NCI-H187 treated with DMSO at 0.1 percent for 48 hours (cell line): ENCODE data around the gene TNFRSF19.

Experiments
- DNase-seq: peaks from one replicate; lab custom pipeline; 2025; lab: John Stamatoyannopoulos, UW

Gene TNFRSF19

DNA sequence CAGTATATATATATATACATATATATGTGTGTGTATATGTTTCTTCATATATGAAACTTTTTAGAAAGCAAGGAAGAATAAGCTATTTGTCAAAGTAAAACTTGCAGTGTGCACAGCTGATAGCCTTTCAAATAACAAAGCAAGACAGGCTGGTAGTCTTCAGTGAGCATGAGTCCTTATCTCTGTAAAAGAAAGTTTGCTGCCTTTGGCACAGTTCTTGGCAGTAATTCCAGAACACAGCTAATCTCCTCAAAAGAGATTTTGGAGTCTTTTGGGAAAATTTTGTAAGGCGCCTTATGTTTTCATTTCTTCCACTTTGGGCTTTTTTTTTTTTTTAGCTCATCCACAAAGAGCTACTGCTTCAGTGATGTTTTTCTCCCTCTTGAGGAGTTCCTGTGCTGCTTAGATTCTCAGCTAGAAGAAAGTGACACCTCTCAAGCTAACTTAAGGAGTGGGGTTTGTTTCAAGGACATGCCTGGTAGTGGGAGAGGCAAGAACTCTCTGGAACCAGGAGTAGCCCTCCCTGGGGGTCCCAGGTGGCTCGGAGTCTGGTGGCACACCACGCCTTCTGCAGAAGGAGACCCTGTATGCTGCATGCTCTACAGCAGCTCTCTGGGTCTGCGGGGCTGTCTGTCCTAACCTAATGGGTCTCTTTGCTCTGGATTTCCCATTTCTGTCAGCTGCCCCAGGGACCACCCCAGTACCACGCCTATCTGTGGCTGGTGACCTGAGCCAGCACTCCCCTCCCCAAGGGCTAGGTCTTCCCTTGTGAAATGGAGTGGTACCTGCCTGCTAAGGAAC, 58.8 kb downstream of the TNFRSF19 start:
- no peak for DNase-seq

DNA sequence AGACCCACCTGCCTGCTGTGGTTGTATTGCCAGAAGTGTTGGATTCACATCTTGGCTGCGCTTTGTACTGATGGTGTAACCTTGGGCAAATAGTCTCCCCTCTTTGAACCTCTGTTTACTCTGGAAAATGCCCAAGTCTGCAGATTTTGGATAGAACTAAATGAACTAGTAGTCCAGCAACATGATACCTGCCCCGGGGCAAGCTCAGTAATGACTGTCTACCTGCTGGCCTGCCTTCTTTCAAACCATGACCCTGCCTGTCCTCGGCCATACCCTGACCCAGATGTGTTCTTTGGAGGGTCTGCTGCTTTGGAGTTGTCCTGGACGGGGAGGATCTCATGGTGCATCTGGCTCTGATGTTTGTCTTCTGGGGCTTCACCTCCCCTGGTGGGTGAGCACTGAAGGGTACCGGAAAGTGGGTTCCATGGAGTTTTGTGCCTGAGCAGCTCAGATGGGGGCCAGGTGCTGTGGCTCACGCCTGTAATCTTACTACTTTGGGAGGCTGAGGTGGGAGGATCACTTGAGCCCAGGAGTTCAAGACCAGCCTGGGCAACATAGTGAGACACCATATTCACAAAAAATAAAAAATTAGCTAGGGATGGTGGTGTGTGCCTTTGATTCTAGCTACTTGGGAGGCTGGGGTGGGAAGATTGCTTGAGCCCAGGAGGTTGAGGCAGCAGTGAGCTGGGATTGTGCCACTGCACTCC, 59.5 kb downstream of the TNFRSF19 start:
- no peak for DNase-seq

DNA sequence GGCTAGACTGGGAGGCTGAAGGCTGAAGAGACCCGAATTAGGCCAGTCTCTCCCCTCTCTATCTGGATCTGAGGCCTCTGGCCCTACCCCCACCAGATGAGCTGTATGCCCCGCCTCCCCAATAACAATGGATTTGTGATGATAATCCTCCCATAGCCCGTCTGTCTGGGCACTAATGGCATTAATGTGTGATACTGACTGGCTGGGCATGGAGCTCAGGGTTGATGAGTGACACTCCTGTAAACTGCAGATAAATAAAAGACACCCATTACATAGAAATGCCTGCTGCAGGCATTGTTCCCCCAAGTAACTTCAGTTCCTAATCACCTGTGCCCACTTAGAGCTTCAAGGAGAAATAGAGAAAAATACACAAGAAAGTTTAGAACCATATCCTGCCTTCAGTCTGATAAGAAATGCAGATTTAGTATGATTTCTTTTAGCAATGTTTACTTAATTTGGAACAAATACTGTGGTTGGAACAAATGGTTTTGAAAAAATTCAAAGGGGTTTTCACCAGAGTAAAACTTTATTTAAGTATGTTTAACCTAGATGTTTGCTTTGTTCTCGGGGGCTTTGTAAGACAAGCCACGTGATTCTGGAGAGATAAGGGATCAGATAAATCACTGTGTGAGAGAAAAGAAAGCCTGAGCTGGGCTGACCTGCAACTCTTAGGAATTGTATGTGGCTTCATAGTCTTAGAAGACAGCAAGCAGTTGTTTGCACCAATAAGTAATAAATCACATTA, 60.3 kb downstream of the TNFRSF19 start:
- no peak for DNase-seq

DNA sequence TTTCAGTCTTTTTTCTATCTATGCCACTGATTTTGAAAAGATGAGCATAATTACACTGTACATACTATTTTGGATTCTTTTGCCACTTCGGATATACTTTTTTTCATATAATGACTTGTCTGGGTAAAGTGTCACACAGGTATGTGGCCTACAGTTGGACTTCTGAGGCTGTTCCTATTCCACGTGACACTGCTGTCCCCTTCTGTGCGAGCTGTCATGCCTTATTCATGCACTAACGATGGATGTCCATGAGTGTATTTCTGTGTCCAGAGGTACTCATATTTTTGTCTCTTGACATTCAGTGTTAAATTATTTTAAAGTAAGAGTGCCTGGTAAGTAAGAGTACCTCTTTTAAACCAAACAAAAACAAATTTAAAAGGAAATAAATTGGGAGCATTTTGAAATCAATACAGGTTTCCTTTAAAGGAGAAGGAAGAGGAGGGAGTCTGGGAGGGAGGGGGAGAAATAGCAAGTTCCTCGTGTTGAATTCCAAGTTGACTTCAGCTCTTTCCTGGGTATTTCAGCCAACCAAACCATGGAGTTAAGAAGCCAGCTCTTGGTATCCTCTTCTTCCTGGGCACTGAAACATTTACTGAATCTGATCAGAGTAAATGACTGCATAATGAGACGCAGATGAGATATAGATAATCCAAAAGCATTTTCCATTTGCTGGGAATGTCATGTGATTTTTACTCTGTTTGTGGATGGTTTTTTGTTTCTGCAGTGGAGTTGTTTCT, 61.3 kb downstream of the TNFRSF19 start:
- DNase-seq, result no peak

DNA sequence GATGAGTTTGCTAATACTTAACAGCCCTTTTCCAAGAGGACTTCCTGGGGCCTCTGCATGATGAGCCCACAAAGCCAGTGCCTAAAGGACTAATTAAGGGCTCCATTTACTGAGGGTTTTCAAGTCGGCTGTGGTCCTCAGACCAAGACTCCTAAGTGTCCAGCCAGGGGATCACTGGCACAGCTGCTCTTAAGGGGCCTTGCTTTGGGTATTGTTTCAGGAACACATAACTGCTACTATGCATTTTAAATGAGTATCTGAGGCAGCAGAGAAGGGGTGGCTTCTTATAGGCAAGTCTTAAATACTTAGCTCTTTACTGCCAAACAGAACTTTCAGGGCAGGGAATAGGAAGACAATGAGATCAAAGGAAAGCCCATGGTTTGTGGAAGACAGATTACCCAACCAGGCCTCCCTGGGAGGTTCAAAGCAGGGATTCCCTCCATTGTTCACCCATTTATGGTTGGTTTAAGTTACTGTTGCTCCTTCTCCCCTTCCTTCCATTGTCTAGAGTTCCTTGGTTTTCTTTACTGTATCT, 61.9 kb downstream of the TNFRSF19 start:
- DNase-seq, result no peak

DNA sequence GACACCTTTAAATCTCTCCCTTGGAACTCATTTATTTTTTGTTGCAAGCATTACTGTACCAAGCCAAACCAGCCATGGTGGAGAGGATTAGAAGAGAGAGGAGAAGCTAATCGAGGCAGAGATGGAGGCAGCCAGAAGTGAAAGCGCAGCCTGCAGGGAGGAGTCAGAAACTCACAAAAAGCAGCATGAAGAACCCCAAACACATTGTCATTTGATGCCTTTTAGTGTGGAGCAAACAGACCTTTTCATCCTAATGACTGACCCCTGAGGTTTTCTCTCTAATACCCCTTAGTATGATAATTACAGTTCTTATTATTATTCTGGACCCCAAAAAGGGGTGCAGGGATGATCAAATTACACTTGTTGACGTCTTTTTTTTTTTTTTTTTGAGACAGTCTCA, 62.5 kb downstream of the TNFRSF19 start:
- DNase-seq, result no peak

DNA sequence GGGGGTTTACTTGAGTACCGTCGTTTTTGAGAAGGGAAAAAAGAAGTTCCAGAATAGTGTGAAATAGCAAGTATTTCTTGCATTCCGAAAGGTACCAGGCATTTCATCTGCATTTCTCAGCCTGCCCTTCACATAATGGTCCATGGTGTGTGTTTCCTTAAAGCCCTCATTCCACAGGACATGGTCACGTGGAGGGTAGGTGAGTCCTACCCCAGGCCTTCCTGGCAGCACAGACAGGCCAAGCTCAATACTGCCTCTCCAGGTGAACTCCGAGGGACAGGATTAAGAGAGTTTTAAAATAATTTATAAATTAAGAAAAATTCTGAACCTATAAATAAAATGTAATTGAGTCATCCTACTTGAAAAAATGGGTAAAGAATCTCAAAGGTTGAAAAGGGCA, 64.7 kb downstream of the TNFRSF19 start:
- no peak for DNase-seq

DNA sequence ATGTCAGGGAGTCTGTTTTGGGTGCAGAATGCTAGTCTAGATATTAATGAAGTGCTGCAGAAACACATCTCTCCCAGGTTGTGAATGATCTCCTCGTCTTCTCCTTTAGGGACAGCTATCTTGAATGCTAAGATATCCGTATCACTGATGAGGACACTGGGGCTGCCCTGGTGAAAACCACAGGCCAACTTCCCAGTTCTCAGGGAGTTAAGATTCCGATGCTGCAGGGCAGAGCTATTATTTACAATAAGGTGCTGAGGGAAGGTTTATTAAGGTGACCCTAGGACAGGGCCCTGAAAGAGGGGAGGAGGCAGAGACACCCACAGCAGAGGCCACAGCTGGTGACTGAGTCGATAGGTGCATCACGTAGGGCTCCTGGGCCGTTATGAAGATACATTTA, 66.1 kb downstream of the TNFRSF19 start:
- no peak for DNase-seq

DNA sequence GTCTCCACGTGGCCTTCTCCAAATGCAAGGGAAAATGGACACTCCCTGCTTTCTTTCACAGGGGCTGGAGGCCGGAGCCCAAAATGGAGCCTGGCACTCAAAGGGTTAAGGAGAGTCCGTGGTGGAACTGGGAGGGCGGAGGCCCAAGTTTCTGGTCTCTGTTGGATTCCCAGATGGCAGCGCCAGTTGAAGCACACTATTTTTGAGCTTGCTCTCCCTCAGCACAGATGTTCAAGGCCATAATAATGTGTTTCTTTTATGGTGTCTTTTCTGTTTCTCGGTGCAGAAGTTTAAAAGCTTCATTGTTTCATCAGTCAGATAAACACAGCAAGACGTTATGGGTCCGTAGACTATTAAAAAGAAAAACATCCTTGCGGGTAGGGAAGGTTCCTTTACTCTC, 67.6 kb downstream of the TNFRSF19 start:
- no peak for DNase-seq

DNA sequence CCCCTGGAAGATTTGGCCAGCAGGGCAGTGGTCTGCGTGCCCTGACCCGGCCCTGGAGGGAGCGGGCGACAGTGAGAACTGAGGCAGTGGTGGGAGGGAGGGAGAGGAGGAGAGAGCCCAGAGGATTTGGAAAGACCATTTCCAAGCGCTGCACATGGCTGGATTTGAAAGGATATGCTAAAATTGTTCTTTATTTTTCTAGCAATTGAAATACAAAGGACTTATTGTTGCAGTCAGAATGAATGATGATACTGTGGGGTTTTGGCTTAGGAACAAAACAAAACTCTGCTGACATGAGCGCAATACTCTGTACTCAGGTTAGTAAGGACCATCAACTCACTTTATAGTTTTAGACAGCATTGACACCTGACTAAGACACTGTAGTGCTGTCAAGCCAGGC, 69.5 kb downstream of the TNFRSF19 start:
- no peak for DNase-seq

DNA sequence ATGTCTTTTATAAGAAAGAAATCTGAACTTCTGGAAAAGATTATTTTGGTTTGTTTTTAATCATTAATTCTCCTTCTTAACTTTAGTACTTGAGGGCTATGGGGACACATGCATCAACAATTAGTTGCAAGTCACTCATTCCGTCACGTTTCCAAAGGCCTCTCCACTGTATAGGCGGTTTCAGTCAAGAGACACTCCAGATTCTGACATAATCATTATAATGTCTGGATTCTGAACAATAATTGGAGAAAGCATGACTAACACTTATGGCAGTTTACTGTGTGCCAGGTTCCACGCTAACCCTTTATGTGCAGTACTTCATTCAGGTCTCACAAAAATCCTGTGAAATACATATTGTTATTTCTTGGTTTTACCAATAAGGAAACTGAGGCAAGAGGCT, 71.9 kb downstream of the TNFRSF19 start:
- no peak for DNase-seq

DNA sequence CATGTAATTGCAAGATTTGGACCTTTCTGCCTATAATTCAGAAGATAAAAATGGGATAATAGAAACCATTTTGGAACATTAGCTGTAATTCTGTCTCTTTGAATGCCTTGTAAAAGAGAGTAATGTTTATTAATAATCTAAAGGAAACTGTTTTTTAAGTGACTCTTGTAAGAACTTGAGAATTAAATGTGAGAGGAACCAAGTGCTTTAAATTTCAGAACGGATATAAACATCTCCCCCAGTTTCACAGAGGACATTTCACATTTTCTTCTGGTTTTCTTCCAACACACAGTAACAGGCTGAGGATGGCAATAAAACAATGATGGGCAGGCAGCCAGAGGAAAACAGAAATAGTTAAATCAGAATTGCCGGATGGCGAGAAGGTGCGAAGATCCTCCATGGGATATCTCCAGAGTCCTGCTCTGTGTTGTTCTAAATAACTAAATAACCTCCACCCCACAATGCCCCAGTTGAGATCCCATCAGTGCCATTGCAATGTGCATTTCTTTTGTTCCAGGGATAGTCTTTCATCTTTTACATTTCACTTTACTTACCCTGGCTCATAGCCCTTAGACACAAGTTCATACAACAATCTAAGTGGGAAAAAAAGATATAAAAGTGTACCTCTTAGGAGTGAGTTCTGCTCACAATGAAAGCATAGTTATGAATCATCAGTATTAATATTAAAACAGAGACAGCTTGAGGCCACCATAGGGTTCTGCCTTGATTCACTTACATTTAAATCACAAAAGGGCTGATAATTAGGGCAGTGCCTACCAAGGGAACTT, 73.3 kb downstream of the TNFRSF19 start:
- DNase-seq, result no peak

DNA sequence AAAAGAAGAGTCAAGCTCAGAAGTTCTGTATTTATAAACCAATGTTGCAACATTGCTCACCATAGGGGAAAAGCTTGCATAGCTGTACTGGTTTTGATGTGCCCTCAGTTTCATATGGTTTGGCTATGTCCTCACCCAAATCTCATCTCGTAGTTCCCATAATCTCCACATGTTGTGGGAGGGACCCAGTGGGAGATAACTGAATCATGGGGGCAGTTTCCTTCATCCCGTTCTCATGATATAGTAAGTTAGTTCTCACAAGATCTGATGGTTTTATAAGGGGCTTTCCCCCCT, 73.9 kb downstream of the TNFRSF19 start:
- DNase-seq, result no peak

DNA sequence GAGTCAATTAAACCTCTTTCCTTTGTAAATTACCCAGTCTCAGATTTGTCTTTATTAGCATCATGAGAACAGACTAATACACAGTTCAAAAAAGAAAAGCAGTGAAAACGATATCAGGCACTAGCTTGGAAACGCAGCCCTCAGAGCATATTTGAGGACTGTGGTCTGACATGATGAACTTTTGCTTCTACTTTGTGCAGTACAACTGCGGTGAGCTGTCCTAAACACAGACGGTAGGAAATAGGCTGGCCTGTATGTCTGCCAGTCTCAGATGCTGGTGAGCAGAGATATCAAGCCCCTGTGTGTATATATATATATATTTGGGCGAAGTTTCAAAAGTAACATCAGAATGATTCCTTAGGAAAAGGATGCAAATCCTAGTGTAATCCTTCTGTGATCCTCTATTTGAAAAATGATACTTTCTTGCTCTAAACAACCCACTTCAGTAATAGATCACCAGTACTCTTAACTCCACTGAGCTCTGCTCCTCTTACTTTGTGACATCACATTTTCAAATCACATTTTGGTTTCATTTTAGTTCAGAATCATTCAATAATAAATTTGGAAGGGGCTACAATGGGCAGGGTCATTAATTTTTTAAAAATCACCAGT, 74.4 kb downstream of the TNFRSF19 start:
- DNase-seq, result no peak

DNA sequence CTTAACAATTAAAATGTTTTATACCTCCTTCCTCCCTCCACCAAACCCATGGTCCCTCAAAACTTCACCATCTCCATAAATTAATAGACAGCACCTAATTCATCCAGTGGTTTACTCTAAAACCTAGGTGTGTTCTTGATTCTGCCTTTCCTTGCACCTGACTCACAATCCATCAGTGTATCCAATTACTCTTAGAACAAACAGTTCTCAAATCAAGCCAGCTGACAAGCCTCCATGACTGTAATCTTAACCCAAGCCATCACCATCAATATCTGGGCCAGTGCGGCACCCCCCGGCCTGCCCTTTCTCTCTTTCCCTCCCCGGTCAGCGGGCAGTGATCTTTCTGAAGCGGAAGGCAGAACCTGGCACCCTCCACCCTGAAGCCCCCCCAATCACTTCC, 75.6 kb downstream of the TNFRSF19 start:
- DNase-seq, result no peak

DNA sequence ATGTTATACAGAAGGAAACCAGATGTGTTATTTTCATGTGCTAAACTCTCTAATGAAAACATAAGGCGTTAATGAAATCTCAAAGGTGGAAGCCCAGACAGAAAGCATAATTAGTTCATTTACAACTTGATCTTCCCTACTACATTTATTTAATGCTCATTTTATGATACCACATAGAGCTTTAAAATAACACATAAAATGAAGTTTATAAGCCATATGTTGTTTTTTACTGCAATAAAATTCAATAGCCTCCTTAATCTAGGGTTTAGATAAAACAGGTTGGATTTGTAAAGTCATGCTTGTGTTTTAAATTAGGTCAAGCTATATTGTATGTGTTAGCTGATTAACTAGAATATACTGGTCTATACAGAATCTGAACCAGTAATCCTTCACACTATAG, 81.2 kb downstream of the TNFRSF19 start:
- DNase-seq, result no peak

DNA sequence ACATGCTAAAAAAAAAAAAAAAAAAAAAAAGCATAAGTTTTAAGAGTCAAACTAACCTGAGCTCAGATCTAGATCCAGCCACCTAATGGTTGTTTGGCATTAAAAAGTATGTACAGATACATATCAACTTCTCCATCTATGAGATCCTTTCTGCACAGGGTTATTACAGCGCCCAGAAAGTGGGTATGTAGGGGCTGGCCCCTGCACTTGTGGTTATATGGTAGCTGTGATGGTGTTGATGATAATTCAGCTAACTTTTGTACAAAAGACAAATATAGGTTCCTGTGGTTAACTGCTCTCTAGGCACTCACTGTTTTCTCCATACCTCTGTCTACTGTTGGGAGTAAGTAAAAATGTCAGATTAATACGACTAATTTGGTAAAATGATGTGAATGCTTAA, 81.7 kb downstream of the TNFRSF19 start:
- DNase-seq, result no peak

DNA sequence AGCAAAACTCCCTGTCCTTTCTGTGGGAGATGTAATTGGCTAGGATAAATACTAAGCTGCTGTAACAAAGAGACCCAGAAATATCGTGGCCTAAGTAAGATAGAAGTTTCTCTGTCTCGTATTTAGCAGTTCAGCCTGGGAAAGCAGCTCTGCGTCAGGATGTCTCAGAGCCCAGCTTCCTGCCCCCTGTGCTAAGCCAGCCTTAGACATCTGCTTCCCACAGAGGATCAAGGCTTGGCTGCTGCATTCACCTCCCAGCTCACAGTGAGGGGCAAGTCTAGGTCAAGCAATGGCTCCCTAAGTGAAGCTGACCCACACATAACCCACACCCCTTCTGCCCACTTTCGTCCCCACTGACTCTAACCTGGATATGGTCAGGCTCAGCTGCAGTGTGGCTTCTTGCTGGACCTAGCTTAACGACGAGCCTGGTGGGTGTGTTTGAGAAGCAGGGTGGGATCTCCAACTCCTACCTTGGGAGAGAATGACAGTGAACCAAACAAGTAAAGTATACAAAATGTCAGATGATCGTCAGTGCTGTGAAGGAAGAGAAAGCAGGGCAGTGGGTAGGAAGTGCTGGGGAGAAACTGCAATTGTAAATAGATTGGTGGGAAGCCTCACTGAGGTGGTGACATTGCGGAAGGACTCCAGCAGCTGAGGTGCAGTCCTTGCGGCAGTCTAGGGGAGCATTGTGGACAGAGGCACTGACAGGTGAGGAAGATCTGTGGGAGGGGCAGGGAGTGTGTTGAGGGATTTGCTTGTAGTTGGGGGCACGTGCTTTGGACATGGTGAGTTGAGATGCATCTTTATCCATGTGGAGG, 82.9 kb downstream of the TNFRSF19 start:
- DNase-seq, result no peak

DNA sequence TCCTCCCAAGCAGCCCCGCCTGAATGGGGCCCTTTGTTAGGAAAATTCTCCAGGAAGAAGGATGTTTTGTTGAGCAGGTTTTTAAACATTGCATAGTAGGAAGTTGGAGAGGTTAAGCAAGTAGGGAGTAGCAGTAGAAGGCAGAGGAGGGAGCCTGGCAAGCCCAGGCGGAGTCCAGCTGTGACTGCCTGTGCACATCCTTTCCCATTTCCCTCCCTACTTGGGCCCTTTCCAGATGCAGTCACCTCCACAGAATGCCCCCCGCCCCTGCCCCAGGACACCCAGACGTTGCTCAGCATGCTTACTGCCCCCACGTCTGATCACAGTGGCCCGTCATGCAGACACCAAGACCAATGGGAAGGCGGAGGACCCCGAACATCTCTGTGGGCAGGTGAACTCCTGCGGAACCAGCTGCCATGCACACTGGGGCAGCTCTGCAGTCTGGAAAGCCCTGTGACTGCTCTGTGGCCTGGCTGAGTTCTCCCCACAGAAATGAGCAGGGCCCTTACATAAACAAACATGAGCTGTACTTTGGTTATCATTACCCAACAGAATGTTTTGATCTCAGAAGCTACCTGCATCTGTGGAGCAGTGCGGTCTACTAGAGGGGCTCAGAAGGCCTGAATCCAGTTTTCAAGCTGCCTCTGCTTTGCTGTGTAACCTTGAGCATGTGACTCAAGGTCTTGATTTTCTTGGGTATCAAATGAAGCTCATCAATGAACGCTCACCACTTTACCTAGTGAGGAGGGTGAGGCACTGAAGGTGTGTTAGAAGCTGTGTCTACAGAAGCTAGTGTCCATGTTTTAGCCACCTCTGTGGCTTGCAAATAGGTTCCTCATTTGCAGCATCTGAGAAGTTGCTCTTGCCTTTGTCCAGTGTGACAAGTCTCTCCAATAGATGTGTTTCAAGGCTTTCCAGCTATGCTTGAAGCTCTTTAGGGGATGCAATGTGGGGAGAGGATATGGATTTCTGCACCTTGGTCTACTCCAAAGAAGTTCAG, 84.2 kb downstream of the TNFRSF19 start:
- no peak for DNase-seq
